ENCODE measurements around the gene SSC5D.
"Not testable (repeated sequence)": the region's sequence is repeated elsewhere in the genome, so short reads cannot be mapped to it uniquely, and the experiment has no call there.

SSC5D gene

GRCh38 chr19:55503502-55504251 is 15.4 kb downstream of the SSC5D start:
- peak; percentile 94 for DNase-seq (ENCODE audit: low spot score)

- no peak for DNase-seq (ENCODE audit: low spot score)
These were observed 16.0 kb downstream of the SSC5D start for GRCh38 chr19:55504252-55504603.

DNA sequence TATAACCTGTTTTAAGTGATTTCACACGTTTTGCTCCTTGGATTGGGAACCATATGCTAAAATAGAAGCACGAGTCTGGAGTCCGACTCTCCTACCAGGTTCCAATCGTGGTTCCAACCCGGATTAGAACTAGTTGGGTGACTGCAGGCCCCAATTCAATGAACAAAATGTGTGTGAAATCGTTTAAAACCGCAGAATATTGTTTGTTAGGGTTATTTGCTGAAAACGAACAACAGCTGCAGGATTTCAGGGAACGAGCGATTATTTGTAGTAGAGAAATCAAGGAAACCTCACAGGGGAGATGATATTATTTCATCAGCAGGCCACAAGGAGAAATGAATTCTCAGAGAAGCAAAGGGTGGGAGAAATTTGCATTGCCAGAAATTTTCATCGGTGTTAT is 16.7 kb downstream of the SSC5D start:
- no peak for DNase-seq (ENCODE audit: low spot score)

DNA sequence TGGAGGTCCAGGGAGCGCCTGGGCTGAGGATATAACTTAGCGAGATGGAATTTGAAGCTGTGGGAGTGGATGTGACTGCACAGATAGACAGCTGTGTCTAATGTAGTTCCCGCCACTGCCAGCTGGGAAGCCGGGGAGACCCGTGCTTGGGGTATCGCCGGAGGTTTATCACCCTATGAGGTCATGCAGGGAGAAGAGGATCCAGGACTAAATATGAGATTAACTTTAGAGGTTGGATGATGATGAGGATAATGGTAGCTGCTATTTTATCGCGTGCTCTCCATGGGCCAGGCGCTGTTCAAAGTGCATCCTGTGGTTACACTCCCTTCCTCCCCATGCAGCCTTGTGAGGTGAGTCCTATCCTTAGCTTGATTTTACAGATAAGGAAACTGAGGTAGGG is 19.9 kb downstream of the SSC5D start:
- DNase-seq (ENCODE audit: low spot score) = no peak

DNA sequence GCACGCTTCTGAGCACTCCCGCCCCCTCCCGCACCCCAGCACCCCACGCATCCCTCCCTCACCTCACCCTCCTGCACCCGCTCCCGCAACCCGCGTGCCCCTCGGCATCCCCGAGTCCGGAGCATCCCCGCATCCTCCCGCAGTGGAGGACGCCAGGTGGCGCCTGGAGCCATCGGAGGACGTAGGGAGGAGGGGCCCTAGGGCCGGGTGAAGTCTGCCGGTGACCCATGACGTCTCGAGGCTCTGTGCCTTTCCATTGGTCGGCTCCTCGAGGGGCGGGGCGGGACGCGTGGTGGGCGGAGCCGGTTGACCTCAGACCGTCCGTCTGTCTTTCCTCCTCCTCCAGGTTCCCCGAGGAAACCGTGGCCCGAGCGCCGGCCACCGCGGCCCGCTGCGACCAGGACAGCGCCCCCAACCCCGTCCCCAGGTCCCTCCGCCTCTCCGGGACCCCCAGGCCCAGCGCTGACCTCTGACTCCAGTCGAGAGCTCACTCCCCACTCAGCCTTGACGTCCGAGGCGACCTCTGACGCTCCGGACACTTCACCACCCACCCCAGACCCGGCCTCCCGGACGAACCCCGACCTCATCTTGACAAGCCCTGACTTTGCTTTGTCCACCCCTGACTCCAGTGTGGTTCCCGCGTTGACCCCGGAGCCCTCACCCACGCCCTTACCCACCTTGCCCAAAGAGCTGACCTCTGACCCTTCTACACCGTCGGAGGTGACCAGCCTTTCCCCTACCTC is 28.8 kb downstream of the SSC5D start:
- peak; percentile 95 for DNase-seq (ENCODE audit: low spot score)

DNA sequence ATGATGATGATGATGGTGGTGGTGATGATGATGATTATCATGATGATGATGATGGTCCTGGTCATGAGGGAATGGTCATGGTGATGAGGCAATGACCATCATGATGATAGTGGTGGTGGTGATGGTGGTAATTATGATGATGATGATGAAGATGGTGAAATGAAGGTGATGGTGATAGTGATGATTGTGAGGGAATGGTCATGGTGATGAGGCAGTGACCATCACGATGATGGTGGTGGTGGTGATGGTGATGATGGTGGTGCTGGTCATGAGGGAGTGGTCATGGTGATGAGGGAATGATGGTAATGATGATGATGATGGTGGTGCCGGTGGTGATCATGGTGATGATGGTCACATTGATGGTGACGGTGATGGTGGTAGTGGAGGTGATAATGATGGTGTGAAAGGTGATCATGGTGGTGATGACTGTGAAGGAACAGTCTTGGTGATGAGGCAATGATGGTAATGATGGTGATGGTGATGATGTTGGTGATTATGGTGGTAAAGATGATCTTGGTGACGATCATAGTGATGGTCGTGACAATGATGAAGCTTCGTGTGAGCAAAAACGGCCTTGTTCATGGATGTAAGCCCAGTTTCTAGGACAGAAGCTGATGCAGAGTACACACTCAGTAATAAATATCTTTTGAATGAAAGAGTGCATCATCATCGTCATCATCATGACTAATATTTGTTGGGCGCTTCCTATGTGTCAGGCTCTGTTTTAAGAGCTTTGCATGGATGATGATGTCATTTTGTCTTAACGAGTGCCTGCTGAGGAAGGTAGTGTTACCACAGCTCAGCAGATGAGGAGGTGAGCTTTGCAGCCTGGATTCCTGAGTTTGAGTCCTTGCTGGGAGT is 31.4 kb downstream of the SSC5D start:
- DNase-seq (ENCODE audit: low spot score) = no peak

DNA sequence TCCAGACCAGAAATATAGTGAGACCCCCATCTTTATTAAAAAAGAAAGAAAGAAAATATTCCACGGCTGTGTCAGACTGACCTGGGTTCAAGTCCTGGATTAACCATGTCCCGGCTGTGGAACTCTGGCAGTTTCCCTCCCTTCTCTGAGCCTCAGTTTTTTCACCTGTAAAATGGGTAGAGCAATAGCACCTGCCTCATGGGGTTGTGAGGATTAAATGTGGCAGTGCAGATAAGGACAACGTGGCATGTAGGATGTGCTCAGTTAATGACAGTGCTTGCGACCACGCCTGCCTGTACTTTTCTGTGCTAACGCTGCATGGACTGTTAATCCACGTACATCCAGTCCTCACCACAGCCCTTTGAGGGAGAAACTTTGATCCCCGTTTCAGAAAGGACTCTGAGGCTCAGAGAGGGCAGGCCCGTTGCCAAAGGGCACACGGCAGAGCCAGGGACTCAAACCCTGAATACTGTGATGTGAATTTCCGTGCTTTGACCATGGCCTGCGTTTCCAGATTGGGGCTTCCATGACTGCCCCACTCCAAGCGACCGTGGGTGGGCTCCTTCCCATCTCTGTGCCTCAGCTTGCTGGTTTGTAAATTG is 32.6 kb downstream of the SSC5D start:
- no peak for DNase-seq (ENCODE audit: low spot score)

GRCh38 chr19:55525289-55526101 is 37.3 kb downstream of the SSC5D start:
- no peak for DNase-seq (ENCODE audit: low spot score)

DNA sequence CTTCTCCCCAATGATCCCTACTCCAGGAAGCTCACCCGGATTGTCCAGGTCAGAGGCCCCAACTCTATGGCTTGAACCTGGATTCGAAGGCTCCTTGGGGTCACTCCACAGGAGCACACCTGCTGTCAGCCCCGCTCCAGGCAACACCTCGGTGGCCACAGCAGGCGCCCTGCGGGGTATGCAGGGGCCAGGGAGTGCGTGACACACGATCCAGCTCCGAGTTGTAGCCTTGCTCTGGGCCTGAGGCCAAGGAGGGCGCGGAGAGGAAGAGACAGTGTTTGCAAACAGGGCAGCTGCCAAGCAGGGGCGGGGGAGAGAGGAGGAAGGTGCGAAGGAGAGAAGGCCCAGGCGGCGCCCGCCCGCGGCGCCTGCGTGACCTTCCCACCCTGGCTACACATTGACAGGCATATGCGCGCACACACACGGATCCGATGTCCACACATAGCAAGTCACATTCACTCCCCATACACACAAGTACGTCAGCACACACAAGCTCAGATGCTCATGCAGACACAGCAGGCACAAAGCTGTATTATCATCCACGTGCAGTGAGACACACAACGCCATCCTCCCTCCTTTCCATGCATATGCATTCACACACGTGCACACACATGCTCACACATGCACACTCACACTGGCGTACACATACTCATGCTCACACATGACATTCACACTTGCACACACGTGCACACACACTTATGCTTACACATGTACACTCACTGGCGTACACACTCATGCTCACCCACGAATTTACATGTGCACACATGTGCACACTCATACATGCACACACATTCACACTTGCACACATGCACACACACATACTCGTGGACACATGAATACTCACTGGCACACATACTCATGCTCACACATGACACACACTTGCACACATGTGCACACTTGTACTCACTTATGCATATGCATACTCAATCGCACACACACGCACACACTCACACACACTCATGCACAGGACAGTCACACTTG is 38.3 kb downstream of the SSC5D start:
- DNase-seq (ENCODE audit: low spot score) = peak; percentile 52

GRCh38 chr19:55527197-55528029 is 39.2 kb downstream of the SSC5D start:
- DNase-seq (ENCODE audit: low spot score) = no peak

- peak; percentile 95 for DNase-seq (ENCODE audit: low spot score)
These were observed 40.0 kb downstream of the SSC5D start for GRCh38 chr19:55528030-55528803.

DNA sequence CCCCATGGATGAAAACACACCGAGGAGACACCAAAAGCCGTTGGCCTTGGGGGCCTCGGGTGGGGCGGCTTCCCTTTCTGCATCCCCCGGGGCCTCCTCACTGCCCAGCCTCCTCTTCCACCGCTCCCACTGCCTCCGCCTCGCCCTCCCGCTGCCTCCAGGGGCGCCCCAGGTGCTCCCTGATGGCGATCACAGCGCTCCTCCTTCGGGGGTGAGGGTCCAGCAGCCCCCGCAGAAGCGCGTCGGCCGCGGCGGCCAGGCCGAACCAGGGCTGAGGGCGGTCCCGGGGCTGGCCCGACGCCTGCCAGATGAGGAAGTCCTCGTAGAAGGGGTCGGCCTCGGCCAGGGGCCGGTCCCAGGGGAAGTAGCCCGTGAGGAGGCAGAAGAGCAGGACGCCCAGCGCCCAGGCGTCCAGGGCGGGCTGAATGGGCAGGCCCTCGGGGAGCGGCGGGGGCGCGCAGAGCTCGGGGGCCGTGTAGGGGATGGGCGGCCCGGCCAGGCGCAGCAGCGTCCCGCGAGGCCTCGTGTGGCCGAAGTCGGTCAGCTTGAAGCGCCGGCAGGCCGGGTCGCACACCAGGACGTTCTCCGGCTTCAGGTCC is 41.5 kb downstream of the SSC5D start:
- DNase-seq (ENCODE audit: low spot score) = no peak

DNA sequence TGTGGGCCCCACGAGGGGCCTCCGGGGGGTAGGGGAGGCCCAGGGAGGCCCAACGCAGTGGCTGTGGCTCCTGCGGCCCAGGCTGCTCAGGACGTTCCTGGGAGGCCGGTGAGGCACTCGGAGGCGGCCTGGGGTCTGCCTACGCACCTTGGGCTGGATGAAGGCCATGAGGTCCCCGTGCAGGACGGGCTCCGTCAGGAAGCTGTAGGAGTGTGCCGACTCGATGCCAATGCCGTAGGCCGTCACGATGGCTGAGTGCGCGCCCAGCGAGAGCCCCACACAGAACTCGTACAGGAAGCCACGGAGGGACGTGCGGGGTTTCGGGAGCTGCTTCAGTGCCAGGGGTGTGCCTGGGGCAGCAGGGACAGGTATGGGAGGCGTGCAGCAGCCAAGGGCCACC is 42.8 kb downstream of the SSC5D start:
- DNase-seq (ENCODE audit: low spot score) = no peak

GRCh38 chr19:55534280-55534679 is 46.0 kb downstream of the SSC5D start:
- DNase-seq (ENCODE audit: low spot score) = not testable (repeated sequence)

GRCh38 chr19:55535173-55535964 is 47.1 kb downstream of the SSC5D start:
- DNase-seq (ENCODE audit: low spot score) = no peak

DNA sequence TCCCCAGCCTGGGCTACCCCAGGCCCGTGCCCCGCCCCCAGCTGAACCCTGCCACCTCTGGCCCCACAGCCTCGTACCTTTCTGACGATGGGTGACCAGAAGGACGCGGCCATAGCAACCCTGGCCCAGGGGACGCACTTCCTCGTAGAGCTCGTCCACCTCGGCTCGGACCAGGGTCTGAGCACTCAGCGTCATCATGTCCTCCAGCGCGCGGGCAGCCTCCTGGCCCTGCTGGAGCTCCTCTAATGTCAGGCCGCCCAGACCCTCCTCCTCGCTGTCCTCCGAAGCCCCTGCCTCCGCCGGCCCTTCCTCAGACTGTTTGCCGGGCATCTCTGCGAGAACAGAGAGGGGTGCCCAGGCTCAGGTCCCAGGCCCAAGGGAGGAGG is 47.7 kb downstream of the SSC5D start:
- no peak for DNase-seq (ENCODE audit: low spot score)

GRCh38 chr19:55536366-55536765 is 48.1 kb downstream of the SSC5D start:
- no peak for DNase-seq (ENCODE audit: low spot score)

All from cerebellar cortex (tissue), 1 donor.